GM12878 (cell line): ENCODE data around the gene KCTD16. TPM values are rescaled to one million over a fixed set of nuclear protein-coding genes. Genes with fewer than 3 reads are reported as not detected.

Source experiments
- ATAC-seq: fragments of 200-7000 bp; cut with Tn5 transposase; 3 replicates; pipeline ENCODE4 v1.9.1; 2020; ENCODE audit warnings: mild to moderate bottlenecking, moderate library complexity
- BruUV-seq: library from RNA; stranded (reverse); fragments of 400-500 nt; replicated peaks from 2 replicates; lab custom pipeline; 2021; lab: Mats Ljungman, UMichigan
- CTCF ChIA-PET: fragments of 300-600 bp; sonication (Branson Sonifier 250); formaldehyde crosslinking; extraction: SDS; loops from one replicate; lab custom pipeline; 2021; ENCODE audit warnings: inconsistent platforms; lab: Yijun Ruan, JAX
- POLR2A ChIA-PET: fragments of 350-600 bp; formaldehyde crosslinking; extraction: SDS; loops from one replicate; lab custom pipeline; 2021; ENCODE audit warnings: inconsistent platforms; lab: Charles Lee
- RAD21 ChIA-PET: fragments of 300-600 bp; sonication (Branson Sonifier 250); formaldehyde crosslinking; loops from one replicate; lab custom pipeline; 2023; ENCODE audit warnings: antibody characterized with exemption; ENCODE audit not compliant: unreplicated experiment; lab: Charles Lee
- SMC1A ChIA-PET: fragments of 300-600 bp; sonication (Branson Sonifier 250); formaldehyde crosslinking; loops from one replicate; lab custom pipeline; 2023; ENCODE audit not compliant: unreplicated experiment, uncharacterized antibody; lab: Charles Lee
- DNase-seq: peaks from one replicate; pipeline ENCODE4 v3.0.0-alpha.2; 2011; ENCODE audit warnings: low read depth, low spot score
- FAIRE-seq: peaks from 3 replicates; lab custom pipeline; 2011; peaks lifted over from hg19 to GRCh38; lab: Jason Lieb, UNC
- H2AFZ ChIP-seq: 2 replicates; pipeline ENCODE4 v1.6.0; 2011; ENCODE audit warnings: low read depth, low read length, control low read depth; ENCODE audit not compliant: control insufficient read depth
- H3K27ac ChIP-seq: 2 replicates; pipeline ENCODE4 v1.5.1; 2011; ENCODE audit warnings: control low read depth; ENCODE audit not compliant: control insufficient read depth, insufficient read depth
- H3K27me3 ChIP-seq, 2 experiments: replicated peaks in 1 of 2; 2 replicates each; pipeline versions ENCODE4 v1.6.0 to v1.6.1; 2011; ENCODE audit warnings: low read length in 1 of 2; ENCODE audit not compliant: control insufficient read depth in 2 of 2, insufficient read depth in 2 of 2
- H3K36me3 ChIP-seq, 2 experiments: 2 replicates each; pipeline ENCODE4 v1.5.1; 2011; ENCODE audit warnings: low read length in 1 of 2; ENCODE audit not compliant: control insufficient read depth in 2 of 2, insufficient read depth in 2 of 2
- H3K4me1 ChIP-seq: 2 replicates; pipeline ENCODE4 v1.6.1; 2011; ENCODE audit warnings: mild to moderate bottlenecking, low read length, moderate library complexity, mixed read lengths; ENCODE audit not compliant: control insufficient read depth, insufficient read depth
- H3K4me2 ChIP-seq: 2 replicates; pipeline ENCODE4 v1.6.0; 2011; ENCODE audit warnings: control low read depth; ENCODE audit not compliant: control insufficient read depth, insufficient read depth
- H3K4me3 ChIP-seq: fragments of 200-600 bp; sonication (generic); 2 replicates; pipeline ENCODE4 v1.5.1; 2016
- H3K79me2 ChIP-seq: 2 replicates; pipeline ENCODE4 v1.6.0; 2011; ENCODE audit warnings: low read length; ENCODE audit not compliant: control insufficient read depth, insufficient read depth
- H3K9ac ChIP-seq: 2 replicates; pipeline ENCODE4 v1.8.0; 2011; ENCODE audit warnings: low read length, control low read depth, mixed read lengths; ENCODE audit not compliant: control insufficient read depth, insufficient read depth
- H3K9me3 ChIP-seq: replicated peaks from 3 replicates; pipeline ENCODE4 v1.5.1; 2011; ENCODE audit warnings: mild to moderate bottlenecking, low read length; ENCODE audit not compliant: control insufficient read depth, insufficient read depth
- H4K20me1 ChIP-seq: 2 replicates; pipeline ENCODE4 v1.6.0; 2011; ENCODE audit not compliant: control insufficient read depth, insufficient read depth
- CHD4 ChIP-seq: fragments of 200-600 bp; sonication (generic); IDR thresholded peaks from 2 replicates; pipeline ENCODE4 v1.6.1; 2016; ENCODE audit warnings: mild to moderate bottlenecking
- EED ChIP-seq: sonication (generic); IDR thresholded peaks from 2 replicates; pipeline ENCODE4 v1.6.1; 2016; ENCODE audit warnings: antibody characterized with exemption, low read depth
- EP300 ChIP-seq, 2 experiments: fragments of 150-350 bp in 1 of 2; IDR thresholded peaks; 2 replicates each; pipeline ENCODE4 v1.6.1; 2011 to 2012; ENCODE audit warnings: low read depth in 2 of 2, low read length in 2 of 2, borderline replicate concordance in 1 of 2, improper control_type of control experiment in 1 of 2, inconsistent platforms in 1 of 2; ENCODE audit not compliant: control insufficient read depth in 1 of 2
- IKZF1 ChIP-seq: fragments of 450-650 bp; conservative IDR thresholded peaks from 2 replicates; pipeline ENCODE4 v1.6.1; 2017; ENCODE audit warnings: antibody characterized with exemption, mild to moderate bottlenecking
- IRF4 ChIP-seq: IDR thresholded peaks from 2 replicates; pipeline ENCODE4 v1.6.1; 2011; ENCODE audit warnings: low read depth, low read length
- NFXL1 ChIP-seq: fragments of 450-650 bp; IDR thresholded peaks from 2 replicates; pipeline ENCODE4 v1.6.1; 2017; ENCODE audit warnings: antibody characterized with exemption, mild to moderate bottlenecking, borderline replicate concordance
- SMC3 ChIP-seq: IDR thresholded peaks from 2 replicates; pipeline ENCODE4 v1.6.1; 2011; ENCODE audit warnings: low read length, improper control_type of control experiment, borderline replicate concordance
- SP1 ChIP-seq: IDR thresholded peaks from one replicate; pipeline ENCODE4 v1.6.1; 2011; ENCODE audit warnings: low read depth, low read length
- SPI1 ChIP-seq: IDR thresholded peaks from 2 replicates; pipeline ENCODE4 v1.6.1; 2011; ENCODE audit warnings: low read depth, mild to moderate bottlenecking, low read length, moderate library complexity, borderline replicate concordance; ENCODE audit not compliant: insufficient read depth
- SREBF1 ChIP-seq: IDR thresholded peaks from 2 replicates; pipeline ENCODE4 v1.6.1; 2012; ENCODE audit warnings: mild to moderate bottlenecking, low read length
- STAT3 ChIP-seq: IDR thresholded peaks from 2 replicates; pipeline ENCODE4 v1.6.1; 2011; ENCODE audit warnings: low read depth, low read length, improper control_type of control experiment
- SUZ12 ChIP-seq: fragments of 200-600 bp; sonication (generic); IDR thresholded peaks from one replicate; pipeline ENCODE4 v1.6.1; 2018; ENCODE audit warnings: antibody characterized with exemption, mild to moderate bottlenecking; ENCODE audit not compliant: unreplicated experiment
- WGBS: methylation state at CpG from one replicate; pipeline ENCODE4 v1.1.6; 2016; ENCODE audit warnings: low lambda C conversion rate; ENCODE audit not compliant: insufficient replicate concordance, insufficient coverage; ENCODE audit errors: missing lambda C conversion rate; 5-methylcytosine and 5-hydroxymethylcytosine counted together
- in situ Hi-C: fragments of 300-500 bp; cut with MboI; formaldehyde crosslinking; loops from 9 replicates; pipeline ENCODE4 v1.14.3; 2018; ENCODE audit warnings: mixed read lengths
- intact Hi-C: fragments of 100-400 bp; cut with micrococcal nuclease; formaldehyde crosslinking; loops from one replicate; pipeline ENCODE4 v1.14.2; 2022; ENCODE audit not compliant: unreplicated experiment
- polyA plus RNA-seq, 11 experiments: library from polyadenylated mRNA; depleted of rRNA in 4 of 11; unstranded in 6 of 11; stranded (reverse) in 5 of 11; fragments of >200 nt; fragmentation: Nextera tagmentation in 4 of 11; fragmentation: Illumina TruSeq in 1 of 11; extraction: Ambion mirVana in 4 of 11; extraction: Trizol in 1 of 11; gene quantifications; 1 replicate in 1 of 11; 2 replicates in 10 of 11; pipeline versions ENCODE4 v1.2.1 to v1.2.3, GENCODE V29; 2011 to 2016; ENCODE audit warnings: inconsistent platforms in 2 of 11, missing spikeins in 2 of 11, low read depth in 1 of 11
- total RNA-seq, 4 experiments: library from RNA; depleted of rRNA in 3 of 4; stranded (reverse); fragments of >200 nt in 3 of 4; fragmentation: Illumina TruSeq in 1 of 4; extraction: Trizol in 1 of 4; gene quantifications; 2 replicates each; pipeline versions ENCODE4 v1.2.1 to v1.2.3, GENCODE V29; 2013 to 2021

KCTD16 gene
- total and polyA plus RNA-seq, 10 of the 15 experiments (the other 5 are each of a cell fraction or from before 2014, with no cell fraction given): 0.03 to 0.10 (median 0.06) TPM; not detected in 3

DNA sequence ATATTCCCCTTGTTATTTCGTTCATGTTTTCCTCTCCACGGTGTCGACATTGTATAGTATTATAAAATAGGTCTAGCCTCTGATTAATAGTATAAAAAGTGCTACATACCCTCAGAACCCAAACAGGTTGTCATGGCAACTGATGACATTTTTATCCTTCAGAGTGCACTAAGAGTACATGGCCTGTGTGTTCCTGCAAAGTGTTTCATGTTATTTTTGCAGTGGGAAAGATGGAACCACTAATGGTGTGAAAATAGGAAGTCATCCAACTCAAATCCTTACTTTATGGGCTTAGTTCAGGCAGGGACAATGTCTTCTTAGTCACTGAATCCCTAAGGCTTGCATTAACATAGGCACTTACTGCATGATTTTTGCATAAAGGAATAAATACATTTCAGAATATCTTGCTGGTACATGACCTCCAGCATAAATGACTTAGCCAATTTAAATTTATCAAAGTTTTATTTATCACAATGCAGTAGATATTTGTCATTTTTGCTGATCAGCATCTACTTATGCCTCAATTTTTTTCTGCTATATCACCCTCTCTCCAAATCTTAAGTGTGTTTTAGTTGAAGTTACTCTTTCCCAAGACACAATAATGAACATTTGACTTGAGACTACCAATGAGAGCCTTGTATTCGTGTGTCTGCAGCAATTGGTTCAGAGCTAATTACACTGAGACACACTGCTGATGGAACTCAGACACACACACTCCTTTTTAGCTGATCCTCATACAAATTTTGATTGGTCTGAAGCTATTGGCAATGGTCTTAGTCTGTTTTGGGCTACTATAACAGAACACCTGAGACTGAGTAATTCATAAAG lies 243.7 kb downstream of the KCTD16 start:
- Histone ChIP-seq H3K79me2 (no peaks in the 10 kb centered on the region), H4K20me1 (no peaks in the 10 kb centered on the region), H3K4me1 (no peaks in the 10 kb centered on the region), H2AFZ (no peak overlapping the region), H3K36me3 (no peaks in the 10 kb centered on the region), H3K27me3 (no peaks in the 10 kb centered on the region), H3K9ac (no peak overlapping the region), H3K27ac (no peak overlapping the region), H3K4me3 (no peak overlapping the region), H3K9me3 (no peaks in the 10 kb centered on the region), H3K4me2 (no peak overlapping the region)
- ChIA-PET RAD21 (no interaction called here), POLR2A (no interaction called here), CTCF (no interaction called here), SMC1A (no interaction called here)
- in situ Hi-C loops (no loop called here), intact Hi-C loops (no loop called here)
- no peak for TF ChIP-seq SREBF1
- TF ChIP-seq STAT3: no peak
- TF ChIP-seq IRF4: no peak
- no peak for TF ChIP-seq EED
- TF ChIP-seq EP300 (IDR thresholded peaks at IDR 0.05; ENCODE audit: borderline replicate concordance in 1 of 2, control insufficient read depth in 1 of 2, low read depth in 2 of 2, low read length in 2 of 2): no peak
- no peak for TF ChIP-seq SP1
- TF ChIP-seq IKZF1: no peak
- no peak for TF ChIP-seq SPI1
- no peak for TF ChIP-seq SUZ12
- TF ChIP-seq SMC3: no peak
- TF ChIP-seq NFXL1: no peak
- TF ChIP-seq CHD4: no peak
- WGBS: 5% methylated on average over 4 of the region's 4 CpGs
- no peak for ATAC-seq
- DNase-seq: no peak
- FAIRE-seq: no peak
- no TSS peak for BruUV-seq
